SK-N-SH treated with all-trans-retinoic acid at 6 μM for 48 hours (cell line): Measurements from ENCODE around the gene COL11A1.

Experiments used
- ATAC-seq: fragments of 200-7000 bp; cut with Tn5 transposase; 3 replicates; pipeline ENCODE4 v1.9.1; 2020; ENCODE audit warnings: mild to moderate bottlenecking, moderate library complexity
- ARNTL ChIP-seq: fragments of 450-650 bp; formaldehyde crosslinking; IDR thresholded peaks from 2 replicates; pipeline ENCODE4 v1.5.0; 2020; ENCODE audit warnings: low read depth, mild to moderate bottlenecking, moderate library complexity, borderline replicate concordance
- BACH2 ChIP-seq: fragments of 250-450 bp; sonication (Bioruptor Pico); IDR thresholded peaks from 2 replicates; pipeline ENCODE4 v1.9.0; 2021; ENCODE audit warnings: mild to moderate bottlenecking, borderline replicate concordance
- CREB5 ChIP-seq: fragments of 250-450 bp; sonication (Bioruptor Pico); IDR thresholded peaks from 2 replicates; pipeline ENCODE4 v1.5.1; 2020; ENCODE audit warnings: low read depth, mild to moderate bottlenecking, moderate library complexity
- CSDC2 ChIP-seq: fragments of 250-450 bp; sonication (Bioruptor Pico); IDR thresholded peaks from 2 replicates; pipeline ENCODE4 v1.5.0; 2020; ENCODE audit warnings: mild to moderate bottlenecking, moderate library complexity
- CSRNP3 ChIP-seq: fragments of 250-450 bp; sonication (Bioruptor Pico); IDR thresholded peaks from 2 replicates; pipeline ENCODE4 v1.5.1; 2021; ENCODE audit warnings: mild to moderate bottlenecking, moderate library complexity
- ESRRG ChIP-seq: fragments of 250-450 bp; sonication (Bioruptor Pico); IDR thresholded peaks from 2 replicates; pipeline ENCODE4 v1.6.1; 2021; ENCODE audit warnings: mild to moderate bottlenecking
- GLIS3 ChIP-seq: fragments of 250-450 bp; sonication (Bioruptor Pico); IDR thresholded peaks from 2 replicates; pipeline ENCODE4 v1.5.0; 2020; ENCODE audit warnings: mild to moderate bottlenecking, moderate library complexity
- ISL1 ChIP-seq: fragments of 250-450 bp; sonication (Bioruptor Pico); IDR thresholded peaks from 2 replicates; pipeline ENCODE4 v2.1.2; 2022; ENCODE audit warnings: mild to moderate bottlenecking, moderate library complexity
- OSR1 ChIP-seq: fragments of 250-450 bp; sonication (Bioruptor Pico); IDR thresholded peaks from 2 replicates; pipeline ENCODE4 v1.8.0; 2022; ENCODE audit warnings: moderate library complexity, mild to moderate bottlenecking, inconsistent platforms
- PATZ1 ChIP-seq: fragments of 250-450 bp; sonication (Bioruptor Pico); IDR thresholded peaks from 2 replicates; pipeline ENCODE4 v1.8.0; 2020; ENCODE audit warnings: mild to moderate bottlenecking, moderate library complexity, borderline replicate concordance
- POU6F1 ChIP-seq: fragments of 250-450 bp; sonication (Bioruptor Pico); IDR thresholded peaks from 2 replicates; pipeline ENCODE4 v1.8.0; 2021; ENCODE audit warnings: low read depth, mild to moderate bottlenecking, moderate library complexity, borderline replicate concordance
- PPARA ChIP-seq: fragments of 250-450 bp; sonication (Bioruptor Pico); IDR thresholded peaks from 2 replicates; pipeline ENCODE4 v1.5.0; 2020; ENCODE audit warnings: mild to moderate bottlenecking, borderline replicate concordance
- TCF4 ChIP-seq: fragments of 250-450 bp; sonication (Bioruptor Pico); IDR thresholded peaks from 2 replicates; pipeline ENCODE4 v1.8.0; 2021; ENCODE audit warnings: mild to moderate bottlenecking, moderate library complexity, borderline replicate concordance
- TOX ChIP-seq: fragments of 250-450 bp; sonication (Bioruptor Pico); IDR thresholded peaks from 2 replicates; pipeline ENCODE4 v1.8.0; 2021; ENCODE audit warnings: mild to moderate bottlenecking, moderate library complexity, borderline replicate concordance
- TSHZ2 ChIP-seq: fragments of 250-450 bp; sonication (Bioruptor Pico); IDR thresholded peaks from 2 replicates; pipeline ENCODE4 v1.5.0; 2020; ENCODE audit warnings: mild to moderate bottlenecking, moderate library complexity
- ZC3H10 ChIP-seq: fragments of 250-450 bp; sonication (Bioruptor Pico); IDR thresholded peaks from 2 replicates; pipeline ENCODE4 v1.5.1; 2021; ENCODE audit warnings: mild to moderate bottlenecking, moderate library complexity
- ZFP3 ChIP-seq: fragments of 250-450 bp; sonication (Bioruptor Pico); IDR thresholded peaks from 2 replicates; pipeline ENCODE4 v1.5.0; 2020; ENCODE audit warnings: mild to moderate bottlenecking, moderate library complexity
- ZFP30 ChIP-seq: fragments of 450-650 bp; formaldehyde crosslinking; IDR thresholded peaks from 2 replicates; pipeline ENCODE4 v1.5.0; 2022; ENCODE audit warnings: mild to moderate bottlenecking, moderate library complexity
- ZNF565 ChIP-seq: fragments of 450-650 bp; formaldehyde crosslinking; conservative IDR thresholded peaks from 2 replicates; pipeline ENCODE4 v1.5.0; 2020; ENCODE audit warnings: low read depth, mild to moderate bottlenecking, moderate library complexity
- ZNF70 ChIP-seq: fragments of 450-650 bp; formaldehyde crosslinking; IDR thresholded peaks from 2 replicates; pipeline ENCODE4 v1.5.0; 2020; ENCODE audit warnings: mild to moderate bottlenecking, moderate library complexity
- ZNF8 ChIP-seq: fragments of 450-650 bp; formaldehyde crosslinking; IDR thresholded peaks from 2 replicates; pipeline ENCODE4 v1.5.0; 2020; ENCODE audit warnings: mild to moderate bottlenecking, moderate library complexity

COL11A1 gene

GRCh38 chr1:103109311-103109920 lies 1.1 kb upstream of the COL11A1 start:
- no peak; the same call in 1 of the 3 replicates for ATAC-seq
- TF ChIP-seq ZFP3 (CRISPR knock-in tag) (no peak), GLIS3 (CRISPR knock-in tag) (no peak), TOX (CRISPR knock-in tag) (no peak), ZNF565 (CRISPR knock-in tag) (no peak), TSHZ2 (CRISPR knock-in tag) (no peak), PPARA (CRISPR knock-in tag) (no peak), POU6F1 (CRISPR knock-in tag) (no peak), CSDC2 (CRISPR knock-in tag) (no peak), ISL1 (CRISPR knock-in tag) (no peak), CSRNP3 (CRISPR knock-in tag) (no peak), ESRRG (no peak), PATZ1 (CRISPR knock-in tag) (no peak), CREB5 (CRISPR knock-in tag) (no peak), ZC3H10 (CRISPR knock-in tag) (no peak), BACH2 (CRISPR knock-in tag) (no peak), TCF4 (CRISPR knock-in tag) (no peak), ZNF70 (no peak), ZFP30 (CRISPR knock-in tag) (no peak), OSR1 (CRISPR knock-in tag) (no peak), ARNTL (CRISPR knock-in tag) (no peak)
- TF ChIP-seq, all 23 proteins: peak for 0

GRCh38 chr1:103107741-103108375 lies 464 bp downstream of the COL11A1 start:
- no peak for ATAC-seq
- no peak for TF ChIP-seq ZFP3 (CRISPR knock-in tag)
- TF ChIP-seq CREB5 (CRISPR knock-in tag) = no peak
- no peak for TF ChIP-seq PATZ1 (CRISPR knock-in tag)
- TF ChIP-seq ZNF8 (CRISPR knock-in tag) = no peak
- TF ChIP-seq ESRRG = no peak
- no peak for TF ChIP-seq OSR1 (CRISPR knock-in tag)
- TF ChIP-seq ZFP30 (CRISPR knock-in tag) = no peak
- no peak for TF ChIP-seq TOX (CRISPR knock-in tag)
